ENCODE results near the gene LTA4H.

The LTA4H gene

GRCh38 chr12:96034621-96035282 lies 635 bp downstream of the LTA4H start:
- peak; percentile 47 for DNase-seq (ENCODE audit: low spot score)

- no peak for DNase-seq (ENCODE audit: low spot score)
These were observed 1.6 kb downstream of the LTA4H start for GRCh38 chr12:96033549-96034389.

GRCh38 chr12:96029826-96030225 lies 5.6 kb downstream of the LTA4H start:
- no peak for DNase-seq (ENCODE audit: low spot score)

GRCh38 chr12:96028538-96028937 lies 6.8 kb downstream of the LTA4H start:
- no peak for DNase-seq (ENCODE audit: low spot score)

- DNase-seq (ENCODE audit: low spot score): no peak
These were observed 9.1 kb downstream of the LTA4H start for GRCh38 chr12:96026331-96026730.

GRCh38 chr12:96025518-96025917 lies 9.9 kb downstream of the LTA4H start:
- DNase-seq (ENCODE audit: low spot score): no peak

- no peak for DNase-seq (ENCODE audit: low spot score)
These were observed 14.9 kb downstream of the LTA4H start for GRCh38 chr12:96020314-96021003.

- no peak for DNase-seq (ENCODE audit: low spot score)
These were observed 19.7 kb downstream of the LTA4H start for GRCh38 chr12:96015672-96016071.

GRCh38 chr12:96014943-96015599 lies 20.3 kb downstream of the LTA4H start:
- DNase-seq (ENCODE audit: low spot score): no peak

GRCh38 chr12:96007729-96008128 lies 27.7 kb downstream of the LTA4H start:
- DNase-seq (ENCODE audit: low spot score): no peak

- no peak for DNase-seq (ENCODE audit: low spot score)
These were observed 28.7 kb downstream of the LTA4H start for GRCh38 chr12:96006727-96007126.

- DNase-seq (ENCODE audit: low spot score): no peak
These were observed 34.5 kb downstream of the LTA4H start for GRCh38 chr12:96000858-96001257.

- DNase-seq (ENCODE audit: low spot score): no peak
These were observed 35.9 kb downstream of the LTA4H start for GRCh38 chr12:95999484-95999883.

- DNase-seq (ENCODE audit: low spot score): peak; percentile 56
These were observed 36.6 kb downstream of the LTA4H start for GRCh38 chr12:95998611-95999286.

GRCh38 chr12:95997911-95998510 lies 37.4 kb downstream of the LTA4H start:
- no peak for DNase-seq (ENCODE audit: low spot score)

- DNase-seq (ENCODE audit: low spot score): no peak
These were observed 38.1 kb downstream of the LTA4H start for GRCh38 chr12:95997276-95997675.

- no peak for DNase-seq (ENCODE audit: low spot score)
These were observed 39.2 kb downstream of the LTA4H start, which contains the start of gene HAL for GRCh38 chr12:95996034-95996658. Gene HAL, minus strand, starts transcription at chr12:95996344. Its CDS starts 434 bp downstream, at chr12:95995910.

- no peak for DNase-seq (ENCODE audit: low spot score)
These were observed 40.0 kb downstream of the LTA4H start for GRCh38 chr12:95995238-95996031.

GRCh38 chr12:95994476-95994875 lies 40.9 kb downstream of the LTA4H start:
- DNase-seq (ENCODE audit: low spot score): no peak

- no peak for DNase-seq (ENCODE audit: low spot score)
These were observed 41.5 kb downstream of the LTA4H start for GRCh38 chr12:95993907-95994306.

Measured in hepatic stellate cell (primary cell).